Mucosa of gallbladder (tissue), 1 donor: ENCODE data around the gene CLDN14. TPM values are rescaled to one million over a fixed set of nuclear protein-coding genes. Genes with fewer than 3 reads are reported as not detected.
A peak's percentile ranks its signal among the peaks of the same experiment; 100 is the strongest.

Experiments
- DNase-seq: peaks from one replicate; pipeline ENCODE4 v3.0.0-alpha.2; 2020; ENCODE audit warnings: low spot score
- total RNA-seq: library from RNA; stranded (reverse); gene quantifications from one replicate; pipeline ENCODE4 v1.2.1, GENCODE V29; 2021
- donor health status: DM: no; HTN: no; CAD: no.

Gene CLDN14
- total RNA-seq: 1.1 TPM

- DNase-seq: peak; percentile 49
Observed at GRCh38 chr21:36479415-36480402, at the start of gene CLDN14. CLDN14 (minus strand) TSS chr21:36480122; CDS start chr21:36461695, 18,427 bp downstream.

- no peak for DNase-seq
Observed at GRCh38 chr21:36528716-36529115, 48.8 kb upstream of the CLDN14 start.

GRCh38 chr21:36527317-36527716 is 47.4 kb upstream of the CLDN14 start:
- DNase-seq: no peak

GRCh38 chr21:36526104-36526503 is 46.2 kb upstream of the CLDN14 start:
- DNase-seq: no peak

GRCh38 chr21:36524477-36524876 is 44.6 kb upstream of the CLDN14 start:
- no peak for DNase-seq

- DNase-seq: no peak
Observed at GRCh38 chr21:36522219-36522808, 42.4 kb upstream of the CLDN14 start.

GRCh38 chr21:36518883-36519492 is 39.1 kb upstream of the CLDN14 start:
- no peak for DNase-seq

GRCh38 chr21:36517366-36518075 is 37.6 kb upstream of the CLDN14 start:
- DNase-seq: no peak

- DNase-seq: no peak
Observed at GRCh38 chr21:36516281-36516680, 36.4 kb upstream of the CLDN14 start.

GRCh38 chr21:36513430-36513829 is 33.5 kb upstream of the CLDN14 start:
- DNase-seq: no peak

- DNase-seq: no peak
Observed at GRCh38 chr21:36512971-36513370, 33.0 kb upstream of the CLDN14 start.

- DNase-seq: no peak
Observed at GRCh38 chr21:36511484-36512220, 31.7 kb upstream of the CLDN14 start.

- DNase-seq: no peak
Observed at GRCh38 chr21:36510911-36511310, 31.0 kb upstream of the CLDN14 start.

- peak; percentile 75 for DNase-seq
Observed at GRCh38 chr21:36509973-36510664, 30.2 kb upstream of the CLDN14 start.

GRCh38 chr21:36508948-36509347 is 29.0 kb upstream of the CLDN14 start:
- DNase-seq: no peak

GRCh38 chr21:36507397-36508018 is 27.6 kb upstream of the CLDN14 start:
- no peak for DNase-seq

GRCh38 chr21:36506482-36506881 is 26.6 kb upstream of the CLDN14 start:
- no peak for DNase-seq

GRCh38 chr21:36504067-36505058 is 24.4 kb upstream of the CLDN14 start:
- DNase-seq: peak; percentile 50

- no peak for DNase-seq
Observed at GRCh38 chr21:36502365-36502764, 22.4 kb upstream of the CLDN14 start.
